ENCODE measurements around the gene TEX14.
"Not testable (repeated sequence)": the region's sequence is repeated elsewhere in the genome, so short reads cannot be mapped to it uniquely, and the experiment has no call there.

The TEX14 gene

DNA sequence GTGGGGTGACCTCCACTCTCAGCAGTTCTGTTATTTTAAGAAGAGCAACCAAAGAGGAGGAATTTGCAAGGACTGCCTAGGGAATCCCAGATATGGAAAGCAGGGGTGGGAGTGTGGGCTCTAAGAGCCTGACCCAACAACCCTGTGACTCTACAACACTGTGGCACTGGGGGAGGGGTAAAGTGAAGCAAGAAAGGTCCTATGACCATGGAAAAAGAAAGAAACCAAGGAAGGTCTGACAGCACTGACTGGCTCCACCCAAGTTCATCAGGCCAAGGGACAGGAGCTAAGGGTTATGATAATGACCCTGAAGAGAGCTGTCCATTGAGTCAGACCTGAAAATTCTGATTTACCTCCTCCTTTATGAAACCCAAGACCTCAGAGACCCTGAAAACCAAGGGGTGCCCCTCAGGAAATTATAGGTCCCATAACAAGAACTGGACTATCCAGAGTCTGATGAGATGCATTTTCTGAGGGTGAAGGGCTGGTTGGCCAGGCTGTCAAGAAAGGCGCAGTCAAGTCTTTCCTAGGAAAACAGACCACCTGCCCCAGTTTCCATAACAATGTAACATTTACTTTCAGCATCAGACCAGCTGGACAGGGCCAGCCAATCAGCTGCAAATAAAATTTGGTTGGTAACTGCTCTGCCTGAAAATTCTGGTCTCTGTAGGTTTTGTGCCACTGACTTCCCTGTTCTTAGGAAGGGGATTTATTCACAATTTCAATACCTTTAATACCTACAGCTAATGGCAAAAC is 123.6 kb downstream of the TEX14 start:
- no peak for DNase-seq (ENCODE audit: low spot score)

DNA sequence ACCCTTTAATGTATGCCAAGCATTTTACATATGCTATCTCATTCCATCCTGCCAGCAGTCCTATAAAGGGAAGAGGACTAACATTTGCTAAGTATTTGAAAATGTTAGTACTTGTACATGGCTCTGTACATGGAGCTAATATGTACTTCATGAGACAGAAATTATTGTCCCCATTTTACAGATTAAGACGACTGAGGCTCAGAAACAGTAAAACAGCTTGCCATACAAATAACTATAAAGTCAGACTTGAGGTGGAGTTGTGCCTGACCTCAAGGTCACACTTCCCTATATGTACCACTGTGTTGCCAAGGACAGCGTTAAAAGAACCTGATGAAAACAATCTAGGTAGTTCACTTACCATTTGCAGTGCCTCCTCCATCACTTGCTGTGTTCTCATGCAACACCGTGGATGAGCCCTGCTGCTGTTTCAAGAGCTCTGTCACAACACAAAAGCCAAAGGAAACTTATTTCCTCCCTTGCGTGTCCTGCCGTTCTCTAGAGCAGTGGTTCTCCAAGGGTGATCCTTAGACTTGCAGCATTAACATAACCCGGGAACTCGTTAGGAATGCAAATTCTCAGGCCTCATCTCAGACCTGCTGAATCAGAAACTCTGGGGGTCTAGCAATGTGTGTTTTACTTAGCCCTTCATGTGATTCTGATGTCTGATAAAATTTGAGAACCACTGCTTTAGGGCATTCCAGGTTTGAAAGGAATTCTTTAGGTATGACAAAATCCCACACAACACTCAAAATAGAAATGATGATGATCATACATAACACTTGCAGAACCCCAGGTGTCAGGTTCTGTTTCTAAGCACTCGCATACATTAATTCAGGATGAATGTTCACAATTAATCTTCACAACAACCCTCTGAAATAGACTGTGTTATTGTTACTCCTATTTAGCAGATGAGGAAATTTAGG is 126.2 kb downstream of the TEX14 start:
- no peak for DNase-seq (ENCODE audit: low spot score)

DNA sequence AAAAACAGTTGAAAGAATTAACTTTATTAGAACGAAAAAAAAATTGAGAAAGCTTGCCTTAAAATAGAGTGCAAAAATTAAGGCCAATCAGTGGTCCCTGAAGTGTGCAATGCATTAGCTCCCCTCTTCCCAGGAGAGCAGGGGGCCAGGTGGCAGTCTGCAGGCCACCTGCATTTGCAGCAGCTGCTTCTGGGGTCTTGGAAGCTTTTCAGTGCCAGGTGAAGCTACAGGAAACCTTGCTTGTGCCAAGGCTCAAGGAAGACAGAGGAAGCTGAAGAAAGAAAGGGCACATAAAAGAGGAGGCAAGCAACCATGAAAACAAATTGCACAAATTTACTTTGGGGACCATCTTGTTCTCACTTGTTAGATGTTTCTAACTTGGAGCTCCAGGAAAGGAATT is 126.9 kb downstream of the TEX14 start:
- DNase-seq (ENCODE audit: low spot score): no peak

DNA sequence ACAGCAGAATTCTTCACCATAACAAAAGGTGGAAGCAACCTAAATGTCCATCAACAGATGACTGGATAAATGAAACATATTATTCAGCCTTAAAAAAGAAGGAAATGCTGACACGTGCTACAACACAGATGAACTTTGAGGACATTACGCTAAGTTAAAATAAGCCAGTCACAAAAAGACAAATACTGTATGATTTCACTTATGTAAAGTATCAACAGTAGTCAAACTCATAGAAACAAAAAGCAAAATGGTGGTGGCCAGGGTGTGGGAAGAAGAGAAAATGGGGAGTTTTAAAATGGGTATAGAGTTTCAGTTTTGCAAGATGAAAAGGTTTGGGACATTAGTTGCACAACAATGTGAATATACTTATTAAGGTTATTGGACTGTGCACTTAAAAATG is 127.6 kb downstream of the TEX14 start:
- DNase-seq (ENCODE audit: low spot score): no peak

DNA sequence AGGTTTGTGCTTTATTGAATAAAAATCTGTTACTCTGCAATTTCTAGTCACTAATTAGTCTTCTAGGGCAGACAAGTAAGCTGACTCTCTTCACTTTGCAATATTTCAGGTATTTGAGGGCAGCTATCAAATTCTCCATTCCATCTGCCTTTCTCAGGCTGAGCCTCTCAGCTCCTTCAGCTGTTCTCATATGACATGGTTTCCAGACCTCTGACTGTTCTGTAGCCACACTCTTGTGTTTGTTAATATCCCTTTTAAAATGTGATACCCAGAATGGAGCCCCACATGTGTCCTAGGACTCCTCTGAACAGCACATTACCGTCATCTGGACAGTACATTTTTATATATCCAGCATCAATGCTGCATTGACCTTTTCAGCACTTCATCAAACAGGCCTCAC is 131.3 kb downstream of the TEX14 start:
- no peak for DNase-seq (ENCODE audit: low spot score)

- DNase-seq (ENCODE audit: low spot score): no peak
Measured at GRCh38 chr17:58557981-58558380, 133.9 kb downstream of the TEX14 start.

DNA sequence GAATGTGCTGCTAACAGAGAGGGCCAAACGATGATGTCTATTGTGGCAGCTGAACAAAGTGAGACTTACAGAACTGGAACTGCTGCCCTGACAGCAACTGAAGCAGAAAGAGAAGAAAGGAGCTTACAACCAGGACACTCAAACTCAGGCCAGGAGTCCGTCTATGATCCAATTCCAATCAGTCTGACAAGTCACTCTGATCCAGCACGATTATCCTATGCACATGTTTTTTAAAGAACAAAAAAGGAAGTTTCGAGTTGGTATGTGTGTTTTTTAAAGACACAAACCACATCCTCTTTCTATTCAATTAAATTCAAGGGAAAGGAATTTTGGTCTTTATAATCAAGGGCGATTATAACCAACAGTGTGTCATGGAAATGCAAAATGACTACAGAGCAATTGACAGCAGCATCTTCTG is 135.0 kb downstream of the TEX14 start:
- no peak for DNase-seq (ENCODE audit: low spot score)

DNA sequence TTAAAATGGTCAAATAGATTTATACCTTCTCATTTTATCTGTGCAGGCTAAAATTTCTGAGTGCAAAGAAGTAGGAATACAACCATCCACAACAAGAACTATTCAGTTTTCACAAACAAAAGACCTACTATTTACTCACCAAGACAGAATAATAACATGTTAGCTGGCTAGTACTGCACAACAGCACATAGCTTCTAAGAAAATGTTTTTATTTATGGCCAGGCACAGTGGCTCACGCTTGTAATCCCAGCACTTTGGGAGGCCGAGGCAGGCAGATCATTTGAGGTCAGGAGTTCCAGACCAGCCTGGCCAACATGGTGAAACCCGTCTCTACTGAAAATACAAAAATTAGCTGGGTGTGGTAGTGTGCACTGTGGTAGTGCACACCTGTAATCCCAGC is 136.7 kb downstream of the TEX14 start:
- not testable (repeated sequence) for DNase-seq (ENCODE audit: low spot score)

GRCh38 chr17:58541249-58541648 is 150.6 kb downstream of the TEX14 start:
- no peak for DNase-seq (ENCODE audit: low spot score)

DNA sequence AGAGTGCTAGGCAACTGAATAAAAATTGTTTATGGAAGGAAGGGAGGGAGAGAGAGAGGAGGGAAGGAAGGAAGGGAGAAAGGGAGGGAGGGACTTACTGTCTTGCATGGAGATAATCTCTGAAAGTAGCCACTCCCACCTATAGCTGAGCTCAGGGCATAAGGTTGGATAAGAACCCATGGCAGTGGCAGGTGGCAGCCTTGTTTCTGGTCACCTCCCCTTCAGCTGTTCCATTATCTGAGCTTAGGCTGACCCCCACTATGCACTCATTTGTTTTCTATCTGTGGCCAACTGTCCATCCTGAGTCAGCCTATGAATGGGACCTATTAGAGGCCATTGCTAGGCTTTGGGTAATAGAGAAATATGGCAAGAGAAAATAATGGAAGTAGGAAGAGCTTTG is 152.1 kb downstream of the TEX14 start:
- DNase-seq (ENCODE audit: low spot score): no peak

DNA sequence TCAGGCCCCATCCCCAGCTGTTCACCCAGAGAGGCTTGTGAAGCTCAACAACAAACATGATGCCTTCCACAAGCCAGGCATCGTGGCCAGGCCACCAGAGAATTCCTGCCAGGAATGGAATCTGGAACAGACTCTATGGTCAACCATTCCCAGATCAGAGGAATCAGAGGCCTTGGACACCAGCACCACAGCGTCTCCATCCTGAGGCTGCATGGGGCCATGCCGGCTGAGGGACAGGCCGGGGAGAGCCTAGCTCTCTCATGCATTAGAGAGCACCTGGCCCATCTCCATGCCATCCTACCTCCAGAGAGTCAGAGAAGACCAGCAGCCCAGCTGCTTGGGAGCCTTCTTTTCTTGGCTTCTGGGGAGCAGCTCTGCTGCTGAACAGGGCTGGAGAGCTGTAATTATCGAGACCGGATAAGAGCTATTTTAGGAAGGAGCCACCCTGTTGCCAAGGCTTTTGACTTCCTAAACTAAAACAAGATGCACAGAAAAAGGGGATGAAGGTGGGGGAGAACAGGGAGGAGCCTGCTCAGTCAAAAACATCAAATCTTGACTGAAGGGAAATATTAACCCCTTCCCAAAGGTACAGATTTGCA is 152.9 kb downstream of the TEX14 start:
- no peak for DNase-seq (ENCODE audit: low spot score)

DNA sequence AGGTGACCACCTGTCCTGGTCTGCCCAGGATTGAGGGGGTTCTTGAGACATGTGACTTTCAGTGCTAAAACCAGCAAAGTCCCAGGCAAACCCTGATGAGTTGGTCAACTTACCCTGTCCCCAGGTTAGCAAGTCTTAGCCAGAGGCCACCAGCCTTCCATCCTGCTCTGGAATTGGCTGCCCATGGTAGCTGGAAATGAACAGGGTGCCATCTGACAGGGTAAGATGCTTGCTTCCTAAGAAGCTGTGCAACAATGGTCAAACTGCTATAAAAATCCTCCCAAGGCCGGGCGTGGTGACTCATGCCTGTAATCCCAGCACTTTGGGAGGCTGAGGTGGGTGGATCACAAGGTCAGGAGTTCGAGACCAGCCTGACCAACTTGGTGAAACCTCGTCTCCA is 154.6 kb downstream of the TEX14 start:
- DNase-seq (ENCODE audit: low spot score): no peak

DNA sequence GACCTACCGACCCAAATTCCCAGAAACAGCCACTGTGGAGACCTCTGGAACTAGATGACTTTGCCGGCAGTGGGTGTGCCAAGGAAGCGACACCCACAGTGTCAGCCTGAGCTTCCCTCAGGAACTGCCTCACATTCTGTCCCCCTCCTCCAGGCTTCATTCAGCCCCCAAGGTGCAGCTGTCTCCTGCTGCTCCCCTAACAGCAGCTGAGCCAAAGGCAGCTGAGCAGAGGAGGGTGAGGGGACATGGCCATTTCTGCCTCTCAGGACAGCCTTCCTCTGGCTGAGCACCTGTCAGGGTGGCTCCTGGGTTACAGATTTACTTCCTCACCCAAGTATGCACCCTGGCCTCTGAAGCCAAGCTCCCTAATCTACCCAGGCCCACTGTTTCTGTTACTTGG is 155.3 kb downstream of the TEX14 start:
- DNase-seq (ENCODE audit: low spot score): no peak

DNA sequence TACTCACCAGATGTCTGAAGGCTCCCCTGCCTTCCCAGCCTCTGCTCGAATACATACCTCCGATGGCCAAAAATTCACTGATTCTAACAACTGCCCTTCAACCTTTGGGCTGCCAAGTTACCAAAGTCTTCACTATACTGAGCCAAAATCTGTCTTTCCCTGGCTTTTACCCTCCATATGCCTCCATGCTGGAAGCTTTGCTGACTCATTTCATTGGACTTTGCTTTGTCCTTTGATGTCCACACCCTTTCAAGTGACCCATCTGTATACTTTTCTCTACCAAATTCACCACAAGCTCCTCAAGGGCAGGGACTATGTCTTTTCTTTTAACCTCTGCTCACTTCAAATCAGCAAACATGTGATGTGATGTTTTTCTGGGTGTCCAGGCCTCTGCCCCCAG is 156.4 kb downstream of the TEX14 start:
- DNase-seq (ENCODE audit: low spot score): peak; percentile 54

DNA sequence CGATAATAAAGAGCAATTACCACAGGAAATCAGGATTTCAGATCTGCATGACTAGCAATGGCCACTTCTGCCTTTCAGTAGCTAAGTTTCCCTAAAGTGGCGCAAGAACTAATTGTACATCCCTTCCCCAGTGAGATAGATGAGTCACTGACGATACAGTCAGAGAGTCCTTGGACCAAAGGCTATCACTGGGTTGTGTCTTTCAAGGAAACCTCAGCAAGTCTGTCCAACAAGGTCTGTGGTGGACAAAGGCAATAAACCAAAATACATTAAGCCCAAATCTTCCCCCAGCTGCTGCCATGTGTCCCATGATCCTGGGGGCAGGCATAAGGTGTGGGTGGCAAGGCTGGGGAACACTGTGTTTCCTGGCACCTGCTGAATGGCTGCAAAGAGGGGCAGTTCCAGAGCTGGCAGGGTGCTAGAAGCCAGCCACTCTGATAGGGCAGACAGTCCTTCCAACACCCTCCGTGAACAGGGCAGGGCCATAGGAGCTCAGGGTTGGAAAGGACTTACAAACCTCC is 156.9 kb downstream of the TEX14 start:
- peak; percentile 69 for DNase-seq (ENCODE audit: low spot score)

DNA sequence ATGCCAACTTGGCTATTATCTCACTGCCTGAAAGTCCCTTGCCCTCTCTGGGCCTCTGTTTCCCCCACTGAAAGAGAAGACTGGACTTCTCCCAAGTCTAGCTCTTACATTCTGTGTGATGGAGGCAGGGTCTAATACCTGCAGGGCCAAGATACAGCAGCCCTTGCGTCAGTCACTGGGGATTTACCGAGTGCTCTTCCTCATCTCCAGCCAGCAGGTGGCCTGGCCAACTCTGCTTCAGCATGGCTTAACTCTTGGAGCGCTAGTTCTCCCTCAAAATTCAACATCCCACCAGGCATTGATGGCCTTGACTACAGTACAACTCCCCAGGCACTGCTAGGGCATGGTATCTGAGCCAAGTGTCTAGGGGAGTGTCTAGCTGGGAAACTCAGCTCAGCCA is 157.5 kb downstream of the TEX14 start:
- DNase-seq (ENCODE audit: low spot score): no peak

GRCh38 chr17:58533616-58534188 is 158.1 kb downstream of the TEX14 start:
- DNase-seq (ENCODE audit: low spot score): no peak

DNA sequence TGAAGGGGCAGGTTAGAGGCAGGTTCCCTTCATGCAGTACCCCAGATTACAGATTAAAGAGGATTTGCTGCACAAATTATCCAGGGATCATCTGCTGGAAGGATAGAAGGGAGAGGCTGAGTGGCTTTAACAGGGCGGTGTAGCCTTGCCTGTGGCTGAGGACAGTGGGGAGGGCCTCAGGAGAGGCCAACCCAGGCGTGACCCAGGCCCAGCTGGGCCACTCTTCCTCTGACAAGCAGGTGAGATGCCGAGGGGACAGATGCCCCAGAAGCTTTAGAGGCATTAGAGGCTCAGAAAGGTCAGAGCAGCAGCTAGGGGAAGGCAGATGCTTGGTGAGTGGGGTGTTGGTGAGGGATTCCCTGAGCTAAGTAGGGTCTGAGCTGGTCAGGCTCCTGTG is 159.3 kb downstream of the TEX14 start:
- no peak for DNase-seq (ENCODE audit: low spot score)

GRCh38 chr17:58531661-58532554 is 159.9 kb downstream of the TEX14 start:
- DNase-seq (ENCODE audit: low spot score): peak; percentile 85

- DNase-seq (ENCODE audit: low spot score): no peak
Measured at GRCh38 chr17:58531122-58531521, 160.7 kb downstream of the TEX14 start.

- DNase-seq (ENCODE audit: low spot score): no peak
Measured at GRCh38 chr17:58530655-58531054, 161.2 kb downstream of the TEX14 start.
